ENCODE results near the gene MRM3. TPM values are rescaled to one million over a fixed set of nuclear protein-coding genes. Genes with fewer than 3 reads are reported as not detected.
A peak's percentile ranks its signal among the peaks of the same experiment; 100 is the strongest.
"Not testable (repeated sequence)": the region's sequence is repeated elsewhere in the genome, so short reads cannot be mapped to it uniquely, and the experiment has no call there.

The MRM3 gene
- total RNA-seq, 4 donors from 2014 or later: 18.6 to 29.1 (median 24.8) TPM

GRCh38 chr17:746181-746580 lies 36.0 kb upstream of the MRM3 start:
- no peak overlapping the region for H3K27ac ChIP-seq
- H3K4me3 ChIP-seq: no peak overlapping the region
- H3K9me3 ChIP-seq: no peaks in the 10 kb centered on the region
- WGBS, 2 donors: 94 to 98% methylated on average over 8 of the region's 9 CpGs
- DNase-seq (ENCODE audit: low spot score in 2 of 2): no peak
- peaks cover 0 to 76% (median 29%) of the 10 kb centered on the region in 3 donors for H3K36me3 ChIP-seq
- peaks cover 0 to 15% (median 11%) of the 10 kb centered on the region in 4 donors for H3K4me1 ChIP-seq
- no peaks in the 10 kb centered on the region for H3K27me3 ChIP-seq
- TF ChIP-seq POLR2A (IDR thresholded peaks at IDR 0.05) (no peak), CTCF (IDR thresholded peaks at IDR 0.05) (no peak), EP300 (IDR thresholded peaks at IDR 0.05) (no peak)

DNA sequence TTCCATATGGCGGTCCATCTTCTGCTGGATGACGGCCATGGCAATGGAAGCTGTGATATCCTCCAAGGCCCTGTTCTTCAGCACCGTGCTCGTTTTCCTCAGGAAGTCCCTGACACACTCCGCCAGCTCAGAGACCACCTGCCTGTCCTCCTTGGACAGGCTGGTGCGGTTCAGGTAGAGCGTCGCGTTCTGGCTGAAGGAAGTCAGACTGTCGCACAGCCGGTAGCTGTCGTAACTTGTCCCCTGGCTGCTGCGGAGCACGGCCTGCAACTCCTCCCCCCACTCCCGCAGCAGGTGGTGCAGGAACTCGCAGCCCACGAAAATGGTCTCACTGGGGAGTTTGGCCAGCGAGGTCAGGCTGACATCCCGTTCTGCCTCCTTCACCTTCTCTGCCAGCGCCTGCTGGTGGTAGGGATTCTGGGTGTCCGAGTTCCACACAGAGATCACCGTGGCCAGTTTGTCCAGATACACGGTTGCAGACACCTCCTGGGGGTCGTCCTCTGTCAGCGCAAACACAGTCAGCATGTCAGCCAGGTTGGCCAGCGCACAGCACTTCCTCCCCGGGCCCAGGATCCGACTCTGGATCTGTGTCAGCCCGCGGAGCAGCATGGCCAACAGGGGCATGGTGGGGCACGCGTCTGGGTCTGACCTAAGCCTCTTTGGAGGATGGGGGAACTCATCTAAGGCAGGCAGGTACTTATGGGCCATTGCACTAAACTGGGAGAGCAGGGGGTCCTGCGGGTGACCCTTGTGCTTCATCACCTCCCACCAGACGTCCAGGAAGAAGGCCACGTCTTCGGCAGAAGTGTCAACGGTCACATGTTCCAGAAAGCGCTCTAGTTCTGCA lies 35.1 kb upstream of the MRM3 start:
- H3K4me3 ChIP-seq: no peak overlapping the region
- no peak overlapping the region for H3K27ac ChIP-seq
- WGBS, 2 donors: 90 to 93% methylated on average over 38 of the region's 38 CpGs
- no peaks in the 10 kb centered on the region for H3K9me3 ChIP-seq
- peaks cover 0 to 20% (median 14%) of the 10 kb centered on the region in 4 donors for H3K4me1 ChIP-seq
- no peaks in the 10 kb centered on the region for H3K27me3 ChIP-seq
- H3K36me3 ChIP-seq: peaks cover 0 to 68% (median 29%) of the 10 kb centered on the region in 3 donors
- TF ChIP-seq POLR2A (IDR thresholded peaks at IDR 0.05): no peak
- TF ChIP-seq CTCF (IDR thresholded peaks at IDR 0.05): no peak
- no peak for DNase-seq (ENCODE audit: low spot score in 2 of 2)

GRCh38 chr17:748604-749003 lies 33.5 kb upstream of the MRM3 start:
- H3K9me3 ChIP-seq; H3K27ac ChIP-seq; H3K4me3 ChIP-seq; H3K27me3 ChIP-seq; DNase-seq (ENCODE audit: low spot score in 2 of 2): not testable (repeated sequence)
- Histone ChIP-seq H3K36me3 (peaks cover 0 to 52% (median 29%) of the 10 kb centered on the region in 3 donors), H3K4me1 (peaks cover 0 to 26% (median 14%) of the 10 kb centered on the region in 4 donors)
- WGBS, 2 donors: 89 to 100% methylated on average over 3 to 4 of the region's 4 CpGs

DNA sequence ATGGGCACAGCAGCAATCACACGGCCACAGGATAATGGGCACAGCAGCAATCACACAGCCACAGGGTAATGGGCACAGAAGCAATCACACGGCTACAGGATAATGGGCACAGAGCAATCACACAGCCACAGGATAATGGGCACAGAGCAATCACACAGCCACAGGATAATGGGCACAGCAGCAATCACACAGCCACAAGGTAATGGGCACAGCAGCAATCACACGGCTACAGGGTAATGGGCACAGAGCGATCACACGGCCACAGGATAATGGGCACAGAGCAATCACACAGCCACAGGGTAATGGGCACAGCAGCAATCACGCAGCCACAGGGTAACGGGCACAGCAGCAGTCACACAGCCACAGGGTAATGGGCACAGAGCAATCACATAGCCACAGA lies 32.8 kb upstream of the MRM3 start:
- H3K4me3 ChIP-seq; H3K9me3 ChIP-seq; H3K27me3 ChIP-seq; DNase-seq (ENCODE audit: low spot score in 2 of 2); H3K27ac ChIP-seq: not testable (repeated sequence)
- H3K36me3 ChIP-seq: peaks cover 0 to 44% (median 29%) of the 10 kb centered on the region in 3 donors
- WGBS, 2 donors: 71 to 100% methylated on average over 4 of the region's 7 CpGs
- peaks cover 0 to 26% (median 14%) of the 10 kb centered on the region in 4 donors for H3K4me1 ChIP-seq

- Histone ChIP-seq H3K4me1 (peaks cover 0 to 26% (median 14%) of the 10 kb centered on the region in 4 donors), H3K4me3 (peak overlapping the region in 1 of 4 donors; percentile 72), H3K27ac (no peak overlapping the region), H3K9me3 (no peaks in the 10 kb centered on the region), H3K27me3 (no peaks in the 10 kb centered on the region), H3K36me3 (peaks cover 0 to 32% (median 18%) of the 10 kb centered on the region in 3 donors)
- TF ChIP-seq CTCF (IDR thresholded peaks at IDR 0.05) (no peak), EP300 (IDR thresholded peaks at IDR 0.05) (no peak), POLR2A (IDR thresholded peaks at IDR 0.05) (no peak)
- DNase-seq (ENCODE audit: low spot score in 2 of 2): no peak
- 69 to 83% methylated on average over 8 of the region's 8 CpGs for WGBS, 2 donors
Measured at GRCh38 chr17:750431-751037, 31.6 kb upstream of the MRM3 start.
